IPS-20b (cell line): ENCODE results near the gene GABBR2.
"Not testable (repeated sequence)": the region's sequence is repeated elsewhere in the genome, so short reads cannot be mapped to it uniquely, and the experiment has no call there.

Source experiments
- H3K27ac ChIP-seq: one replicate; pipeline ENCODE4 v1.5.1; 2013; ENCODE audit warnings: low read length
- H3K27me3 ChIP-seq: 2 replicates; pipeline ENCODE4 v1.6.1; 2013; ENCODE audit warnings: mild to moderate bottlenecking, low read length, inconsistent platforms; ENCODE audit not compliant: insufficient read depth
- H3K36me3 ChIP-seq: 2 replicates; pipeline ENCODE4 v1.6.1; 2013; ENCODE audit warnings: low read depth, mild to moderate bottlenecking, inconsistent platforms, low read length, moderate library complexity; ENCODE audit not compliant: insufficient read depth
- H3K4me1 ChIP-seq: 2 replicates; pipeline ENCODE4 v1.6.1; 2013; ENCODE audit warnings: mild to moderate bottlenecking, control low read depth, inconsistent platforms, low read length, moderate library complexity; ENCODE audit not compliant: insufficient read depth
- H3K4me3 ChIP-seq: 2 replicates; pipeline ENCODE4 v1.5.1; 2013; ENCODE audit warnings: mild to moderate bottlenecking, low read length, inconsistent platforms
- H3K9ac ChIP-seq: 2 replicates; pipeline ENCODE4 v1.6.1; 2013; ENCODE audit warnings: low read depth, mild to moderate bottlenecking, inconsistent platforms, low read length, moderate library complexity
- H3K9me3 ChIP-seq: 2 replicates; pipeline ENCODE4 v1.6.1; 2013; ENCODE audit warnings: mild to moderate bottlenecking, low read depth, low read length, inconsistent platforms; ENCODE audit not compliant: insufficient read depth

The GABBR2 gene

GRCh38 chr9:98471185-98471584 is 237.6 kb downstream of the GABBR2 start:
- Histone ChIP-seq H3K4me3 (no peak overlapping the region), H3K4me1 (no peaks in the 10 kb centered on the region), H3K27me3 (no peaks in the 10 kb centered on the region), H3K9ac (no peak overlapping the region), H3K27ac (no peak overlapping the region), H3K36me3 (no peaks in the 10 kb centered on the region), H3K9me3 (no peaks in the 10 kb centered on the region)

- no peaks in the 10 kb centered on the region for H3K27me3 ChIP-seq
- no peak overlapping the region for H3K27ac ChIP-seq
- no peaks in the 10 kb centered on the region for H3K36me3 ChIP-seq
- no peak overlapping the region for H3K4me3 ChIP-seq
- no peak overlapping the region for H3K9ac ChIP-seq
- H3K9me3 ChIP-seq = no peaks in the 10 kb centered on the region
- no peaks in the 10 kb centered on the region for H3K4me1 ChIP-seq
Measured at GRCh38 chr9:98468567-98469239, 240.0 kb downstream of the GABBR2 start.

GRCh38 chr9:98465799-98466198 is 242.9 kb downstream of the GABBR2 start:
- no peak overlapping the region for H3K4me3 ChIP-seq
- H3K36me3 ChIP-seq = no peaks in the 10 kb centered on the region

GRCh38 chr9:98464156-98464690 is 244.5 kb downstream of the GABBR2 start:
- H3K4me1 ChIP-seq, H3K27me3 ChIP-seq, H3K27ac ChIP-seq, H3K4me3 ChIP-seq, H3K36me3 ChIP-seq, H3K9ac ChIP-seq: not testable (repeated sequence)
- peaks cover 35% of the 10 kb centered on the region for H3K9me3 ChIP-seq

More at GRCh38 chr9:98465799-98466198, 242.9 kb downstream of the GABBR2 start:
- Histone ChIP-seq H3K4me1 (no peaks in the 10 kb centered on the region), H3K9me3 (peaks cover 26% of the 10 kb centered on the region), H3K27me3 (no peaks in the 10 kb centered on the region), H3K9ac (no peak overlapping the region), H3K27ac (no peak overlapping the region)

- no peaks in the 10 kb centered on the region for H3K36me3 ChIP-seq
- H3K9me3 ChIP-seq = peaks cover 35% of the 10 kb centered on the region
- H3K27me3 ChIP-seq = no peaks in the 10 kb centered on the region
Measured at GRCh38 chr9:98462310-98462709, 246.4 kb downstream of the GABBR2 start.

GRCh38 chr9:98460704-98461103 is 248.0 kb downstream of the GABBR2 start:
- no peaks in the 10 kb centered on the region for H3K27me3 ChIP-seq
- H3K36me3 ChIP-seq = no peaks in the 10 kb centered on the region
- H3K9me3 ChIP-seq = peaks cover 35% of the 10 kb centered on the region
- H3K9ac ChIP-seq = no peak overlapping the region
- H3K4me3 ChIP-seq = no peak overlapping the region
- H3K27ac ChIP-seq = no peak overlapping the region
- H3K4me1 ChIP-seq = no peaks in the 10 kb centered on the region; the same call in 1 of the 2 replicates

More at GRCh38 chr9:98462310-98462709, 246.4 kb downstream of the GABBR2 start:
- Histone ChIP-seq H3K4me3 (no peak overlapping the region), H3K4me1 (no peaks in the 10 kb centered on the region), H3K9ac (no peak overlapping the region), H3K27ac (no peak overlapping the region)

GRCh38 chr9:98457726-98458370 is 250.9 kb downstream of the GABBR2 start:
- Histone ChIP-seq H3K9ac (no peak overlapping the region), H3K27me3 (no peaks in the 10 kb centered on the region), H3K9me3 (peaks cover 28% of the 10 kb centered on the region), H3K36me3 (no peaks in the 10 kb centered on the region), H3K27ac (no peak overlapping the region), H3K4me3 (no peak overlapping the region), H3K4me1 (no peaks in the 10 kb centered on the region; the same call in 1 of the 2 replicates)

GRCh38 chr9:98456156-98456613 is 252.6 kb downstream of the GABBR2 start:
- Histone ChIP-seq H3K9me3 (peaks cover 13% of the 10 kb centered on the region), H3K27me3 (no peaks in the 10 kb centered on the region), H3K9ac (no peak overlapping the region)

GRCh38 chr9:98455256-98456155 is 253.2 kb downstream of the GABBR2 start:
- no peaks in the 10 kb centered on the region; the same call in 1 of the 2 replicates for H3K4me1 ChIP-seq
- H3K27me3 ChIP-seq = no peaks in the 10 kb centered on the region
- no peak overlapping the region for H3K9ac ChIP-seq
- H3K4me3 ChIP-seq = no peak overlapping the region
- peaks cover 8% of the 10 kb centered on the region for H3K9me3 ChIP-seq
- no peaks in the 10 kb centered on the region for H3K36me3 ChIP-seq
- H3K27ac ChIP-seq = no peak overlapping the region

More at GRCh38 chr9:98456156-98456613, 252.6 kb downstream of the GABBR2 start:
- H3K4me1 ChIP-seq = no peaks in the 10 kb centered on the region; the same call in 1 of the 2 replicates
- H3K4me3 ChIP-seq = no peak overlapping the region
- no peak overlapping the region for H3K27ac ChIP-seq
- no peaks in the 10 kb centered on the region for H3K36me3 ChIP-seq

- no peaks in the 10 kb centered on the region; the same call in 1 of the 2 replicates for H3K9me3 ChIP-seq
- no peaks in the 10 kb centered on the region for H3K36me3 ChIP-seq
- no peak overlapping the region for H3K27ac ChIP-seq
- no peak overlapping the region for H3K9ac ChIP-seq
- no peak overlapping the region for H3K4me3 ChIP-seq
- H3K27me3 ChIP-seq = no peaks in the 10 kb centered on the region
- H3K4me1 ChIP-seq = no peaks in the 10 kb centered on the region; the same call in 1 of the 2 replicates
Measured at GRCh38 chr9:98453589-98454311, 255.0 kb downstream of the GABBR2 start.

GRCh38 chr9:98451576-98451975 is 257.2 kb downstream of the GABBR2 start:
- no peaks in the 10 kb centered on the region; the same call in 1 of the 2 replicates for H3K4me1 ChIP-seq
- H3K9ac ChIP-seq = no peak overlapping the region
- no peak overlapping the region for H3K4me3 ChIP-seq
- no peaks in the 10 kb centered on the region; the same call in 1 of the 2 replicates for H3K9me3 ChIP-seq
- H3K36me3 ChIP-seq = no peaks in the 10 kb centered on the region
- no peaks in the 10 kb centered on the region for H3K27me3 ChIP-seq
- no peak overlapping the region for H3K27ac ChIP-seq
